A673 (cell line): Measurements from ENCODE around the gene ANKS1B. TPM values are rescaled to one million over a fixed set of nuclear protein-coding genes. Genes with fewer than 3 reads are reported as not detected.
"Not testable (repeated sequence)": the region's sequence is repeated elsewhere in the genome, so short reads cannot be mapped to it uniquely, and the experiment has no call there.

Source experiments
- BruUV-seq: library from RNA; stranded (reverse); fragments of 400-500 nt; replicated peaks from 2 replicates; lab custom pipeline; 2021; lab: Mats Ljungman, UMichigan
- CTCF ChIA-PET: fragments of 300-600 bp; sonication (Branson Sonifier 250); formaldehyde crosslinking; loops from one replicate; lab custom pipeline; 2022; ENCODE audit warnings: antibody characterized with exemption; lab: Charles Lee
- POLR2A ChIA-PET: fragments of 300-600 bp; sonication (Branson Sonifier 250); formaldehyde crosslinking; loops from one replicate; lab custom pipeline; 2022; ENCODE audit warnings: antibody characterized with exemption; ENCODE audit not compliant: low non-redundant PET; lab: Charles Lee
- DNase-seq: peaks from one replicate; pipeline ENCODE4 v3.0.0-alpha.2; 2015; ENCODE audit warnings: low spot score
- H3K27ac ChIP-seq: fragments of 200-600 bp; sonication (generic); 2 replicates; pipeline ENCODE4 v1.5.1; 2016; ENCODE audit warnings: mixed run types, low read depth, mild to moderate bottlenecking, mixed read lengths, antibody characterized with exemption, low read length; ENCODE audit not compliant: poor library complexity, severe bottlenecking
- H3K27me3 ChIP-seq: fragments of 200-600 bp; sonication (generic); replicated peaks from 2 replicates; pipeline ENCODE4 v1.6.1; 2017; ENCODE audit warnings: mixed run types, low read depth, mild to moderate bottlenecking, mixed read lengths, antibody characterized with exemption, low read length; ENCODE audit not compliant: insufficient read depth, poor library complexity
- H3K36me3 ChIP-seq: fragments of 200-600 bp; sonication (generic); 2 replicates; pipeline ENCODE4 v1.6.1; 2016; ENCODE audit warnings: mixed run types, mild to moderate bottlenecking, mixed read lengths, antibody characterized with exemption, low read length; ENCODE audit not compliant: insufficient read depth, poor library complexity, severe bottlenecking
- H3K4me1 ChIP-seq: fragments of 200-600 bp; sonication (generic); 2 replicates; pipeline ENCODE4 v1.6.1; 2017; ENCODE audit warnings: mixed run types, mild to moderate bottlenecking, mixed read lengths, antibody characterized with exemption, low read length; ENCODE audit not compliant: insufficient read depth, poor library complexity, severe bottlenecking
- H3K4me3 ChIP-seq: fragments of 200-600 bp; sonication (generic); 2 replicates; pipeline ENCODE4 v1.5.1; 2016; ENCODE audit warnings: low read depth, mixed run types, mild to moderate bottlenecking, mixed read lengths, low read length; ENCODE audit not compliant: poor library complexity, severe bottlenecking
- H3K9me3 ChIP-seq: fragments of 200-600 bp; sonication (generic); 2 replicates; pipeline ENCODE4 v1.6.1; 2016; ENCODE audit warnings: mixed run types, low read depth, mild to moderate bottlenecking, mixed read lengths, antibody characterized with exemption, low read length; ENCODE audit not compliant: poor library complexity, severe bottlenecking
- CTCF ChIP-seq: fragments of 300-800, 200-600 bp; sonication (generic); conservative IDR thresholded peaks from 2 replicates; pipeline ENCODE4 v1.5.1; 2017; ENCODE audit warnings: low read depth, mild to moderate bottlenecking, antibody characterized with exemption, low read length, moderate library complexity, mixed read lengths
- EZH2 ChIP-seq: fragments of 200-600 bp; sonication (generic); IDR thresholded peaks from 2 replicates; pipeline ENCODE4 v1.6.1; 2017; ENCODE audit warnings: borderline replicate concordance, low read depth, mild to moderate bottlenecking, mixed read lengths, antibody characterized with exemption, low read length; ENCODE audit not compliant: poor library complexity, severe bottlenecking
- intact Hi-C: fragments of 100-400 bp; cut with micrococcal nuclease; formaldehyde crosslinking; loops from one replicate; pipeline ENCODE4 v1.10.0; 2022; ENCODE audit not compliant: unreplicated experiment
- total RNA-seq: library from RNA; stranded (reverse); gene quantifications from 2 replicates; pipeline ENCODE4 v1.2.3, GENCODE V29; 2021

ANKS1B gene
- total RNA-seq, 1 experiment from 2014 or later, result 0.99 TPM

GRCh38 chr12:99644629-99645028, 340.1 kb downstream of the ANKS1B start:
- POLR2A ChIA-PET, result no interaction called here
- H3K27me3 ChIP-seq, result no peaks in the 10 kb centered on the region
- no peaks in the 10 kb centered on the region for H3K36me3 ChIP-seq
- H3K27ac ChIP-seq, result no peak overlapping the region
- CTCF ChIA-PET, result no interaction called here
- intact Hi-C loops, result no loop called here
- H3K4me1 ChIP-seq, result no peaks in the 10 kb centered on the region
- TF ChIP-seq CTCF, result no peak
- no peak for TF ChIP-seq EZH2
- no peaks in the 10 kb centered on the region for H3K9me3 ChIP-seq
- no peak for DNase-seq
- H3K4me3 ChIP-seq, result no peak overlapping the region
- BruUV-seq, result no TSS peak

GRCh38 chr12:99627459-99627858, 357.3 kb downstream of the ANKS1B start:
- ChIA-PET CTCF (no interaction called here), POLR2A (no interaction called here)
- H3K9me3 ChIP-seq, result no peaks in the 10 kb centered on the region
- H3K4me1 ChIP-seq, result no peaks in the 10 kb centered on the region
- TF ChIP-seq CTCF (no peak), EZH2 (no peak)
- intact Hi-C loops, result no loop called here
- no TSS peak for BruUV-seq
- H3K27ac ChIP-seq, result no peak overlapping the region
- no peak overlapping the region for H3K4me3 ChIP-seq
- H3K36me3 ChIP-seq, result no peaks in the 10 kb centered on the region
- DNase-seq, result no peak
- no peaks in the 10 kb centered on the region for H3K27me3 ChIP-seq

GRCh38 chr12:99624591-99624990, 360.1 kb downstream of the ANKS1B start:
- intact Hi-C loops, H3K27me3 ChIP-seq, POLR2A ChIA-PET, CTCF ChIA-PET, BruUV-seq, H3K36me3 ChIP-seq, H3K27ac ChIP-seq, H3K9me3 ChIP-seq, H3K4me1 ChIP-seq, DNase-seq, H3K4me3 ChIP-seq: not testable (repeated sequence)

GRCh38 chr12:99620159-99620479, 364.6 kb downstream of the ANKS1B start:
- H3K4me3 ChIP-seq, result no peak overlapping the region
- H3K9me3 ChIP-seq, result no peaks in the 10 kb centered on the region
- intact Hi-C loops, result loop anchor here (1.0 kb wide), 1 partner anchor 577 kb away; no protein-coding TSS in a partner anchor
- ChIA-PET CTCF (interaction anchor here (0.8 to 1.1 kb wide), 3 partner anchors 9 to 235 kb away, joined by 3 to 4 read pairs (median 3); no protein-coding TSS in a partner anchor), POLR2A (no interaction called here)
- no peak overlapping the region for H3K27ac ChIP-seq
- no peaks in the 10 kb centered on the region for H3K36me3 ChIP-seq
- BruUV-seq, result no TSS peak
- H3K4me1 ChIP-seq, result no peaks in the 10 kb centered on the region
- DNase-seq, result no peak
- TF ChIP-seq CTCF, result no peak
- no peak for TF ChIP-seq EZH2
- no peaks in the 10 kb centered on the region for H3K27me3 ChIP-seq
